KMS-11 (cell line): ENCODE results near the gene NCAPD2.
"Not testable (repeated sequence)": the region's sequence is repeated elsewhere in the genome, so short reads cannot be mapped to it uniquely, and the experiment has no call there.

Experiments
- H2AFZ ChIP-seq: fragments of 200-600 bp; sonication (generic); 2 replicates; pipeline ENCODE4 v1.6.1; 2016; ENCODE audit warnings: antibody characterized with exemption, mixed run types, low read depth
- H3K27ac ChIP-seq: fragments of 200-600 bp; sonication (generic); 2 replicates; pipeline ENCODE4 v1.6.1; 2016; ENCODE audit warnings: mild to moderate bottlenecking, mixed run types
- H3K27me3 ChIP-seq: fragments of 200-600 bp; sonication (generic); 2 replicates; pipeline ENCODE4 v1.6.1; 2017; ENCODE audit warnings: mild to moderate bottlenecking, low read depth, mixed run types, moderate library complexity; ENCODE audit not compliant: insufficient read depth
- H3K36me3 ChIP-seq: fragments of 200-600 bp; sonication (generic); 2 replicates; pipeline ENCODE4 v1.6.1; 2017; ENCODE audit warnings: mild to moderate bottlenecking, mixed run types; ENCODE audit not compliant: insufficient read depth
- H3K4me1 ChIP-seq: fragments of 200-600 bp; sonication (generic); 2 replicates; pipeline ENCODE4 v1.6.1; 2016; ENCODE audit warnings: mild to moderate bottlenecking, low read depth, mixed run types; ENCODE audit not compliant: poor library complexity, severe bottlenecking
- H3K4me2 ChIP-seq: fragments of 200-600 bp; sonication (generic); 2 replicates; pipeline ENCODE4 v1.7.0; 2016; ENCODE audit warnings: mild to moderate bottlenecking, mixed run types
- H3K4me3 ChIP-seq: fragments of 200-600 bp; sonication (generic); IDR thresholded peaks from 2 replicates; pipeline ENCODE4 v1.6.1; 2017; ENCODE audit warnings: low read depth, low read length, mixed read lengths; ENCODE audit not compliant: insufficient read depth
- H3K79me2 ChIP-seq: fragments of 200-600 bp; sonication (generic); 2 replicates; pipeline ENCODE4 v1.6.1; 2016; ENCODE audit warnings: low read depth, mixed run types; ENCODE audit not compliant: insufficient read depth
- H3K9ac ChIP-seq: fragments of 200-600 bp; sonication (generic); 2 replicates; pipeline ENCODE4 v1.6.1; 2016; ENCODE audit warnings: mild to moderate bottlenecking, mixed run types
- H4K20me1 ChIP-seq: fragments of 200-600 bp; sonication (generic); 2 replicates; pipeline ENCODE4 v1.6.1; 2016; ENCODE audit warnings: mild to moderate bottlenecking, mixed run types; ENCODE audit not compliant: insufficient read depth
- TF ChIP-seq, protein P1 (sequence below): fragments of 200-600 bp; sonication (generic); conservative IDR thresholded peaks from 2 replicates; pipeline ENCODE4 v1.6.1; 2017; ENCODE audit warnings: low read depth, mild to moderate bottlenecking, antibody characterized with exemption, low read length, moderate library complexity, mixed read lengths

The NCAPD2 gene

DNA sequence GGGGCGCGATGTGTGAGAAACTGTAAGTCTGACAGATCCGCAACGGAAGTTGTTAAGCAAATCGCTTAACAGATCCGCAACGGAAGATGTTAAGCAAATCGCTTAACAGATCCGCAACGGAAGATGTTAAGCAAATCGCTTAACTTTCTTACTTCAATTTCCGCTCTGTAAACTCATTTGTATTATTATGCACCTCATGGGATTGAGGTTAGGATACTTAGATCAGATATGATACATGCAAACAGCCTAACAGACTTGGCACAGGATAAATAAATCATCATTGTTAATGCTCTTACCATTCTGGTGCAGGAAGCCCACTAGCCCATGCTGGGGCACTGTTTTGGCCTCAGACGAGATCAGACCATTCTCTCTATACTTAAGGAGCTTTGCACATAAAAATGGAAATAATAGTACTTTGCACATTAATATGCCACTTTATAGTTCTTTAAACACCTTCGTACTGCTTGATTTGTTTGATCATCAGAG is 399 bp downstream of the NCAPD2 start:
- TF ChIP-seq, protein P1, sequence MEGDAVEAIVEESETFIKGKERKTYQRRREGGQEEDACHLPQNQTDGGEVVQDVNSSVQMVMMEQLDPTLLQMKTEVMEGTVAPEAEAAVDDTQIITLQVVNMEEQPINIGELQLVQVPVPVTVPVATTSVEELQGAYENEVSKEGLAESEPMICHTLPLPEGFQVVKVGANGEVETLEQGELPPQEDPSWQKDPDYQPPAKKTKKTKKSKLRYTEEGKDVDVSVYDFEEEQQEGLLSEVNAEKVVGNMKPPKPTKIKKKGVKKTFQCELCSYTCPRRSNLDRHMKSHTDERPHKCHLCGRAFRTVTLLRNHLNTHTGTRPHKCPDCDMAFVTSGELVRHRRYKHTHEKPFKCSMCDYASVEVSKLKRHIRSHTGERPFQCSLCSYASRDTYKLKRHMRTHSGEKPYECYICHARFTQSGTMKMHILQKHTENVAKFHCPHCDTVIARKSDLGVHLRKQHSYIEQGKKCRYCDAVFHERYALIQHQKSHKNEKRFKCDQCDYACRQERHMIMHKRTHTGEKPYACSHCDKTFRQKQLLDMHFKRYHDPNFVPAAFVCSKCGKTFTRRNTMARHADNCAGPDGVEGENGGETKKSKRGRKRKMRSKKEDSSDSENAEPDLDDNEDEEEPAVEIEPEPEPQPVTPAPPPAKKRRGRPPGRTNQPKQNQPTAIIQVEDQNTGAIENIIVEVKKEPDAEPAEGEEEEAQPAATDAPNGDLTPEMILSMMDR = no peak
- Histone ChIP-seq H3K79me2 (peaks cover 35% of the 10 kb centered on the region), H4K20me1 (no peaks in the 10 kb centered on the region), H3K27me3 (no peaks in the 10 kb centered on the region), H3K27ac (peak overlapping the region; percentile 93), H3K4me2 (peak overlapping the region; percentile 83), H2AFZ (peak overlapping the region; percentile 27; the same call in 1 of the 2 replicates), H3K4me3 (peak overlapping the region; percentile 51), H3K9ac (peak overlapping the region; percentile 86; the same call in 1 of the 2 replicates), H3K4me1 (peaks cover 16% of the 10 kb centered on the region), H3K36me3 (no peaks in the 10 kb centered on the region)

DNA sequence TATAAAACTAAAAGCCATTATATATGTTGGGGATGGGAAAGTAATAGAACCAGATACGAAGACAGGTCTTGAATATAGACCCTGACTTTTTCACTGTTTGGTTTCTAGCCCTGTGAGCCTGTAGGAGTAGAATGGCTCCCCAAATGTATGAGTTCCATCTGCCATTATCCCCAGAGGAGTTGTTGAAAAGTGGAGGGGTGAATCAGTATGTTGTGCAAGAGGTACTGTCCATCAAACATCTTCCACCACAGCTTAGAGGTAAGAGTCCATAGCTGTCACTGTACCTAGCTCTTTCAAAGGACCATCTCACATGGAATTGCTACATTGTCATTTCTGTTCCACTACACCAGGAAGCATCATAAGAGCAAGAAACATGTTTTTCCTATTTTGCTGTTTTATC is 1.1 kb downstream of the NCAPD2 start:
- Histone ChIP-seq H3K27ac (no peak overlapping the region; the same call in 1 of the 2 replicates), H3K4me1 (peaks cover 16% of the 10 kb centered on the region), H3K9ac (peak overlapping the region; percentile 86; the same call in 1 of the 2 replicates), H4K20me1 (no peaks in the 10 kb centered on the region), H3K36me3 (no peaks in the 10 kb centered on the region), H3K4me3 (no peak overlapping the region), H2AFZ (no peak overlapping the region), H3K79me2 (peaks cover 35% of the 10 kb centered on the region), H3K4me2 (peak overlapping the region; percentile 83), H3K27me3 (no peaks in the 10 kb centered on the region)
- TF ChIP-seq, protein P1 = no peak

DNA sequence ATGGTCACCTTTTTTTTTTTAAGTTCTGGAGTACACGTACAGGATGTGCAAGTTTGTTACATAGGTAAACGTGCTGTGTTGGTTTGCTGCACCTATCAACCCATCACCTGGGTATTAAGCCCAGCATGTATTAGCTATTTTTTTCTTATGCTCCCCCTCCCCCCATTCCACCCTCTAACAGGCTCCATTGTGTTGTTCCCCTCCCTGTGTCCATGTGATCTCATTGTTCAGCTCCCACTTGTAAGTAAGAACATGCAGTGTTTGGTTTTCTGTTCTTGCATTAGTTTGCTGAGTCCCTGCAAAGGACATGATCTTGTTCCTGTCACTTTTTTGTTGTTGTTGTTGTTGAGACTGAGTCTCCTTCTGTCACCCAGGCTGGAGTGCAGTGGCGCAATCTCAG is 3.4 kb downstream of the NCAPD2 start:
- H3K4me3 ChIP-seq, H3K27me3 ChIP-seq, H3K9ac ChIP-seq, H2AFZ ChIP-seq, H3K27ac ChIP-seq, H3K36me3 ChIP-seq, H3K4me2 ChIP-seq, H4K20me1 ChIP-seq: not testable (repeated sequence)
- Histone ChIP-seq H3K4me1 (peaks cover 13% of the 10 kb centered on the region), H3K79me2 (peaks cover 45% of the 10 kb centered on the region)

DNA sequence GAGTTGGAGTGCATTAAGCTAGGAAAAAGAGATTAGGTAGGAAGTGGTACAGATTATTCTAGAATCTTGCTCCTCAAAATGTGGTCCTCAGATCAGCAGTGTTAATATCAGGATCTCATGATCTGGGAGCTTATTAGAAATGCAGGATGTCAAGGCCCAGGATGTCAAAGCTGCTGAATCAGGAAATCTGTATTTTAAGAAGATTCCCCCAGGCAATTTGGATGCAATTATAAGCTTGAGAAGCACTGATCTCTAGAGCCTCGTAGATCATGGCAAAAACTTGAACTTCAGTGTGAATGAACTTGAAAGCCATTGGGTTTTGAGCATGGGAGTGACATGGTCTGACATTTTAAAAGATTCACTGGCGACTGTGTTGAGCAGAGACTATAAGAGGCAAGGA is 6.6 kb downstream of the NCAPD2 start:
- H3K27ac ChIP-seq = no peak overlapping the region
- TF ChIP-seq, protein P1 = no peak
- no peak overlapping the region for H3K4me3 ChIP-seq
- H3K27me3 ChIP-seq = no peaks in the 10 kb centered on the region
- H3K36me3 ChIP-seq = no peaks in the 10 kb centered on the region
- H3K79me2 ChIP-seq = peaks cover 47% of the 10 kb centered on the region
- no peak overlapping the region for H3K4me2 ChIP-seq
- H2AFZ ChIP-seq = no peak overlapping the region
- no peak overlapping the region for H3K9ac ChIP-seq
- H3K4me1 ChIP-seq = peaks cover 14% of the 10 kb centered on the region
- no peaks in the 10 kb centered on the region for H4K20me1 ChIP-seq

DNA sequence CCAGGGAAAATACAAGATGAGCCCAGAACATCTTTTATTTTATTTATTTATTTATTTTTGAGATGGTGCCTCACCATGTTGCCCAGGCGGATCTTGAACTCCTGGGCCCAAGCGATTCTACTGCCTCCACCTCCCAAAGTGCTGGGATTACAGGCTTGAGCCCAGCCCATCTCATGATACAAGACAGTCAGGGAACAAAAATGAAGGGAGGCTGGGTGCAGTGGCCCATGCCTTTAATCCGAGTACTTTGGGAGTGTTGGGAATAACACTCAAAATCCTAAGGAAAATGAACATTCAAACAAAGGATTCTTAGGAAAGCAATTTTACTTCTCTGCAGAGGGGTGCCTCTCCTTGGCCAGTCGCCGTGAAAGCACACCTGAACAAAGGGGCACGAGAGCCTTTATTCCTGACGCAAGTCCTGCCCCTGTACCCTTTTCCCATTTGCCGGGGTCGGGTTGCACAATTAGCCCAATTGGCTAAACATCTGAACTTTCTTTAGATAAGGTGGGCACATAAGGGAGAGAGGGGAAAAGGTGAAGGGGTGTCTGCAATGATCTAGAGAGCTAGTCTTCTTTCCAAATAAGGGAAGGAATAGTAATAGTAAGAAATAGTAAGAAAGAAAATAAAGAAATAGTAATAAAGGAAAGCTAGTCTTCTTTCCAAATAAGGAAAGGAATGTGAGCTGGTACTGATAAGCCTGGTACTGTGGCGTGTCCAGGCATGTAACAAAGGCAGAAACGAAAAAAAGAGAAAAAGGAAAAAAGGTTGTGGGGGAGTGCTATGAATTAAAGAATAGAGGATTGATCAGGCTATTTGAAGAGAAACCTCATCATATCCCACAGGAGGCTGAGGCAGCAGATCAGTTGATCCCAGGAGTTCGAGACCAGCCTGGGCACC is 13.4 kb downstream of the NCAPD2 start:
- Histone ChIP-seq H2AFZ (no peak overlapping the region), H3K4me2 (no peak overlapping the region), H4K20me1 (no peaks in the 10 kb centered on the region), H3K36me3 (no peaks in the 10 kb centered on the region), H3K4me3 (no peak overlapping the region), H3K9ac (no peak overlapping the region), H3K79me2 (peaks cover 34% of the 10 kb centered on the region), H3K27me3 (no peaks in the 10 kb centered on the region), H3K27ac (no peak overlapping the region), H3K4me1 (peaks cover 9% of the 10 kb centered on the region)
- TF ChIP-seq, protein P1 = no peak
